NCI-H1436 treated with DMSO at 0.1 percent for 48 hours (cell line): ENCODE results near the gene PSG6.
"Not testable (repeated sequence)": the region's sequence is repeated elsewhere in the genome, so short reads cannot be mapped to it uniquely, and the experiment has no call there.

Experiments used
- DNase-seq: peaks from one replicate; lab custom pipeline; 2025; lab: John Stamatoyannopoulos, UW

The PSG6 gene

GRCh38 chr19:42917634-42918033 lies at the start of gene PSG6:
Gene PSG6 (minus strand): TSS chr19:42917894. CDS start chr19:42917792, 102 bp downstream.
- DNase-seq = not testable (repeated sequence)

- no peak for DNase-seq
Measured at GRCh38 chr19:42965176-42965575, 47.5 kb upstream of the PSG6 start.

- DNase-seq = no peak
Measured at GRCh38 chr19:42961119-42961518, 43.4 kb upstream of the PSG6 start.

DNA sequence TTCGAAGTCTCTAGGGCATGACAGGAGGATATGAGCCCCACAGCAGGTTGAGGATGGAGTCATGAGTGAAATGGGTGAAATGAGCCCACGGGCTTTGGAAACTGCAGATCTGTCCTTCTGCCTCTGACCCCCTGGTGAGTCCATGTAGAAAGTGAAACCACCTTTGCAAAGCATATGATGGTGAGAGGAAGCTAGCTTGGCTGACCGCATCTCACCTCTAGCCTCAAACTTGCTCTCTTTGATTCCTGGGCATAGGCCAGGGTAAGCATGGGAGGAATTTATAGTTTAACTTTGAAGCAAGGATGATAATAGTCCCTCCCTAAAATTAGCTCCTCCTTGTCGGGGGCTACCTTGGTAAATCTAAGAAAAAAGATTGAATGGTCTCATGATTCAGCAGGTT lies 34.4 kb upstream of the PSG6 start:
- DNase-seq = not testable (repeated sequence)

DNA sequence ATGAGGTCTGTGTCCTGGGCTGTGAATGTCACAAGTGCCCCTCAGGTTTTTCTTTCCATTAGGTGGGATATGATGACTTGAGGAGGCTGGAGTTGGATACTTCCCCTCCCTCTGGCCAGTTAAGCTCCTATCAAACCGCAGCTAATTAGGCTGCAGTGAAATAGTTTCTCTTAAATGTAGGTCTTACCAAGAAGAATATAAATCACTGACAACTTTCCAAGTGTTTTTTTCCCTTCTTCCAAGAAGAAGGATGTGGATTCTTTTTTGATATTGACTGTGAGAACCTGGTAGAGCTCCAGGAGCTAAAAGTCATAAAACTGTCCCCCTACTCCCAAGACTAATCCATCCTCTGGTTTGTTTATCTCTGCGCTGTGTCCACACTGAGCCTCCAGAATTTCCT lies 33.8 kb upstream of the PSG6 start:
- DNase-seq = not testable (repeated sequence)

DNA sequence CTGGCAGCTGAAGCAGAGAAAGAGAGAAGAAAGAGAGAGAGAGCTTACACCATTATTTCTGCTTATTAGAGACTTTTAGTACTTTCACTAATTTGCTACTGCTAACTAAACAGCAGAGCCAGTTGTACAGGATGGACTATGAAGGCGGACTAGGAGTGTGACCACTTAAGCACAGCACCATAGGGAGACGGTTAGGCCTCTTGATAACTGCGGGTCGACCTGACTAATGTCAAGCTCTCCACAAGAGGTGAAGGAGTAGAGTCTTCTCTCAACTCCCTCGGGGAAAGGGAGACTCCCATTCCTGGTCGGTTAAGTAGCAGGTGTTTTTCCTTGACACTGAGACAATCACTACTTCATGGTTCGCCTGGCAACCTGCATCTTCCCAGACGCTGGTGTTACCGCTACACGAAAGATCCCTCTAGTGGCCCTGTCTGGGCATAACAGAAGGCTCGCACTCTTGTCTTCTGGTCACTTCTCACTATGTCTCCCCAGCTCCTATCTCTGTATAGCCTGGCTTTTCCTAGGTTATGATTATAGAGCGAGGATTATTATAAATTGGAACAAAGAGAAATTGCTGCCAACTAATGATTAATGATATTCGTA lies 24.6 kb upstream of the PSG6 start:
- no peak for DNase-seq

DNA sequence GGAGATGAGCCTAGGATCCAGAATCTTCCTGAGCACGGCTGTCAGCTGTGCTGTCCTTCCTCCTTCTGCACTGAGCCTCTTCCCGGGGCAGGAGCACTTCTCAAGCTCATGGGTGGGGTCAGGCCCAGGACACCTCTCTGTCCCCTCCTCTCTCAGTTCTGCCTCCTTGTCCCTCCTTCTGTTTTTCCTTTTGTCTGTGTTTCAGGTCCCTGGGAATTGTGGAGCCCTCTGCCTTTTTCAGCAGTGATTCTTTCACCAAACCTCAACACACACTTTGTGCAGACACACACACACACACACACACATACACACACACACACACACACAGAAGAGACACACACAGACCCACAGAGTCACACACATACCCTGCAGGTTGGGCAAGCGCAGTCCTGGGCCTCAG lies 19.4 kb upstream of the PSG6 start, which contains the start of gene PSG7:
TSS of gene PSG7 (minus strand) at position 101 of the 400 bp plus-strand sequence. CDS start 131 bp downstream, outside the sequence.
- DNase-seq = not testable (repeated sequence)

GRCh38 chr19:42934726-42935125 lies 17.0 kb upstream of the PSG6 start:
- not testable (repeated sequence) for DNase-seq

DNA sequence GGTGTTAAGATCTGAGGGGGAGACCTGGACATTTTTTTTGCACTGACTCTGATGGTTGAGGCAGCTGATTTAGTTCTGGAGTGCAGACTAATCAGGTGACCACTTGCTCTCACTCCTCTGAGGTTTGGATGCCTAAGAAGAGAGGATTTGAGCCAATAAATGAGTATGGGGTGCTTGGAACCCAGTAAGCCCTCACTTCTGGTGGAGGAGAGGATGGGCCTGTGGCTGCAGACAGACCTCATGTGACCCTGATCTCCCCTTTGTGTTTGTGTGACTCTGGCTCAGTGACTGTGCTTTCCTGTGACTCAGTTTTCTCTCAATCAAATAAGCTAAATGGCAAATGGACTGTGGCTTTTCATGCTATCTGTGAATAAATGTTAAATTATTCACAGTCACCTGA lies 16.5 kb upstream of the PSG6 start:
- not testable (repeated sequence) for DNase-seq

GRCh38 chr19:42933412-42933811 lies 15.7 kb upstream of the PSG6 start:
- not testable (repeated sequence) for DNase-seq

- DNase-seq = not testable (repeated sequence)
Measured at GRCh38 chr19:42932485-42933101, 14.9 kb upstream of the PSG6 start.

DNA sequence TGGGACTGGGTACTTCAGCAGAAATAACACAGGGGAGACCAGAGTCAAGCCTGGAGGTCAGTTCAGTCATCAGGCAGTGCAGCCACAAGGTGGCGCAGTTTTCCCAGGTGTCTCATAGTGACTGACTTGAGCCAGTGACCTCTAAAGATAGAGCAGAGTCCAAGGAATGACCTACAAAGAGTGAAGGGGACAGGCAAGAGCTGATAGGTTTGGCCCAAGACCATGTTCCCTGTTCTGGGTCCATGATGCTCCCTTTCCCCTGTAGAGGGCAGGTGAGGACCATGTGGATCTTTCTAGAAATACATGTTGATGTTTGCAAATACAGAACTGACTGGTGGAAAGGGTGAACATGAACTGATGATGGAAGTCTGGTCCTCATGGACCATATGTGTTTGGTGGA lies 12.5 kb upstream of the PSG6 start:
- not testable (repeated sequence) for DNase-seq

- no peak for DNase-seq
Measured at GRCh38 chr19:42928896-42929295, 11.2 kb upstream of the PSG6 start.

DNA sequence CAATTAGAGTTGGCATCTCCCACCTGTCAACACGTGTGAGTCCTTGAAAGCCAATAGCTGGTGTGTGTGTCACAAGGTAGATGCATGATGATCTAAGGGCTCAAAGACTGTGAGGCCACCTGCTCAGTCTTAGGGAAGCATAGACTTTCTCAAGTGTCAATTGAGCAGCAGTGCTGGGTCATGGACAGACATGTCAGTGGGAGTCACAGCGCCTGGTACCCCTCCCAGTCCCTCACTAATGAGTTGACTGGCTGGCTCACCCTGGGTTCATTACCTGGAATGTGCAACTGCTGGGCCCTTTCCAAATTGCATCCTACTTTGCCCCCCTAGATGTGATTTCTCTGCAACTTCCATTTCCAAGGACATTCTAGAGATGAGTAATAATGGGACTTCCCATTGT lies 9.1 kb upstream of the PSG6 start:
- no peak for DNase-seq

GRCh38 chr19:42923106-42923505 lies 5.4 kb upstream of the PSG6 start:
- DNase-seq = not testable (repeated sequence)

DNA sequence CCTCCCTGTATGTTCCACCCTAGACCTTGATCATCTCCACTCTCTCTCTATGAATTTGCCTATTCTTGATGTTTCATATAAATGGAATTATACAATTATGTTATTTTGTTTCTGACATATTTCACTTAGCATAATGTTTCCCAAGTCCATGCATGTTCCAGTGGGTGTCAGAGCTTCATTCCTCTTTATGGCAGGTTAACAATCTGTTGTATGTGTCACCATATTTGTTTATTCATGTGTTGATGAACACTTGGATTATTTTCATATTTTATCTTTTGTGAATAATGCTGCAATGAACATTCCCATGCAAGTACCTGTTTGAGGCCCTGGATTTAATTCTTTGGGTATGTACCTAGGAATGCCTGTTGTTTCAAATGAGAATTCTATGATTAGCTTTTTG lies 3.3 kb upstream of the PSG6 start:
- DNase-seq = not testable (repeated sequence)

DNA sequence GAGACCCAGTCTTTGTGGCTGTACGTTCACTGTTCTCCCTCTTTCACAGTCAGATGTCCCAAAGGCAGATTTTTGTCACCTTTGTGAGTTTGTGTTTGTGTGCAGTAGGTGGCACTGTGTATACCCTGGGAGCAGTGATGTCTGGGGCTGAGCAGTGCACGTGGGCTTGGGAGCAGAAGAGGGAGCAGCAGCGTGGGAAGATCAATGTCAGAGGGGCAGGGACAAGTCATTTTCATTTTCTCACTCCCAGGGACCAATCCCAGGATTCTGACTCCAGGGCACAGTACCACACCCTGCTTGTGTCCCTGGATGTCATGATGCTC lies 2.0 kb upstream of the PSG6 start:
- DNase-seq = no peak

- DNase-seq = not testable (repeated sequence)
Measured at GRCh38 chr19:42919070-42919756, 1.5 kb upstream of the PSG6 start.

DNA sequence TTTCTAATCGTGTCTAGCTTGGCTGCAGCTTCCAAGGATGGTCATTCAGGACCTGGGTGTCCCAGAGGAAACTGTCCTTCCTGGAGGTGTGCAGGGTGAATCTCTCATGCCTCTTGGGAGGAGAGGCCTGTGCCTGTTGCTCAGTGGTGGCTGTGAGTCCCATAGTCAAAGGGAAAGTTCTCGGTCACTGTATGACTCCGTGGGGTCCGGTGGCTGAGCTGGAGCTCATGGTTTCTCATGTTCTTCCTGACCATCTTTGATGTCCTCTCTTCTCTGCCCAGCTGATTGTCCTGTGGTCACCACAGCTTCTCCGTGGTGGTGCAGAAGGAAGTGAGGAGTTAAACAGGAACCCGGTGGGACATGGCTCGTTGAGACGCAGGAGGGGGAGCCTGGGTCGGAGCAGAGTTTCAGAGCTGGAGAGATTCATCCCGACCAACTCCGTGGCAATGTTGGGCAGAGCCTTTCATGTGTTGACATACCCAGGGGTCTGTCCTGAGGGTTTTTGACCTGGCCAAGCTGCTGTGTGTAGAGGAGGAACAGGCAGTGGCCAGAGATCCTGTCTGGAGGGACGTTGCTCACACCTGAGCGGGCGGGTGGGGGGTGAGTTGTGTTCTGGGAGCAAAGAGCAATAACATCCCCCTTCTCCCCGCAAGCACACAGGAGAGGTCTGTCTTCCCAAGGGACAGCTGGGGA lies 829 bp upstream of the PSG6 start:
- DNase-seq = not testable (repeated sequence)

DNA sequence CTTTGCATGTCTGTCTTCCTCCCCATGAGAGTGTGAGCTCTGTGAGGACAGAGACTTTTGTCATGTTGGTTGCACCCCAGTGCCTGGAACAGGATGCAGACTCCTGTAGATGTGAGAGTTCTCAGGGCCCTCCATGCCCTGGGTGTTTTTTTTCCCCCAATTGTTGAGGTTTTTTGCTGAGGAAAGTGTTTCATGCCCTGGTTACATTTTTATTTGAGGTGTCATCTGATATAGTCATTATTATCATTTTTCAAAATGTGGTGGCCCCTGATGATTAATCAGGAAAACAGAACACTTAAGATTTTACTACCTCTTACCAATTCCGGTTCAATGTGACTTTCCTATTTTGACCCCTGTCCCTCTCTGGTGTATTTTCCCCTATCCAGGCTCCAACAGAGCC lies 763 bp downstream of the PSG6 start:
- DNase-seq = not testable (repeated sequence)

DNA sequence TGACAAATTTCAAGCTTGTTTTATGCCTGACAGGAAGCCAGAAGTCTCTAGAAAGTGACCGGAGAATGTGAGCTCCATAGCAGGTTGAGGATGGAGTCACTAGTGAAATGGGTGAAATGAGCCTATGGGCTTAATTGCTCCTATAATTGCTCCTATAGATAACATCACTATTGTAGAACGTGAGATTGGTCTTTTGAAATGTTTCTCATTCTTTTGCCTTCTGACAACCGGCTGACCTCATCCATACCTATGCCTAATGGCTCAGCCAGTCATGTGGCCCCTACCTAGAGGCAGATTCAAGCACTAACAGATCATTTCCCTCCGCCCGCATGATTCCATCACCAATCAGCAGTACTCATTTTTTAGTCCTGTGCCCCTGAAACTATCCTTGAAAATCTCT lies 4.2 kb downstream of the PSG6 start:
- DNase-seq = not testable (repeated sequence)

DNA sequence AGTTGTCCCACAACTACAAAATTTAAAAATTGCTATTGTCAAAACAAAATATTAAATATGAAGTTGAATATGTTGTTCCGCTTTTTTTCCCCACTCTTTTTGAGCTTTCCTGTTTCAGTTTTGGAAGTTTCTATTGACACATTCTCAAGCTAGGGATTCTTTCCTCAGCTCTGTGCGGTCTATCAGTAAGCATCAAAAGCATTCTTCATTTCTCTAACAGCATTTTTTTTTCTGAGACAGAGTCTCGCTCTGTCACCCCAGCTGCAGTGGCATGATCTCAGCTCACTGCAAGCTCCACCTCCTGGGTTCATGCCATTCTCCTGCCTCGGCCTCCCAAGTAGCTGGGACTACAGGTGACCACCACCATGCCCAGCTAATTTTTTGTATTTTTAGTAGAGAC lies 4.8 kb downstream of the PSG6 start:
- DNase-seq = not testable (repeated sequence)

DNA sequence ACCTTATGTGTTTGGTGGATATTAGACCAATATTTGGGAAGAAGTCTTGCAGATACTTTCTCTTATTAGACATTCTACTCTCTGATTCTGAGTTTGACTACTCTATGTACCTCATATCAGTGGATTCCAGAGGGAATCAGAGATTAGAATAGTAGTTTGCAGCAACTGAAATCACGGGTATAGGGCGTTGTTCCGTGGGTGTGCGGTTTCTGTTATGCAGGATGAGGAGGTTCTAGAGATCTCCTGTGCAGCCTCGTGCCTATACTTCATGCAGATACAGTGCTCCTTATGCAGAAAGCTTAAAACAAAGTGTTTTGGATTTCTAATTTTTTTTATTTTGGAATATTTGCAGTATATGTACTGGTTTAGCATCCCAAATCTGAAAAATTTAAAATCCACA lies 6.0 kb downstream of the PSG6 start:
- DNase-seq = not testable (repeated sequence)
